Activated CD8-positive, alpha-beta T cell treated with anti-CD3 and anti-CD28 coated beads, Interleukin-2, amount 10 ng/mL, durations not matched to agents 7 days and 5 days (primary cell): Measurements from ENCODE around the gene ASPRV1. TPM values are rescaled to one million over a fixed set of nuclear protein-coding genes. Genes with fewer than 3 reads are reported as not detected.
"Not testable (repeated sequence)": the region's sequence is repeated elsewhere in the genome, so short reads cannot be mapped to it uniquely, and the experiment has no call there.

Source experiments
- ATAC-seq: fragments of 150-1000 bp; cut with Tn5 transposase; one replicate; pipeline ENCODE4 v1.10.0; 2021; ENCODE audit warnings: moderate library complexity
- CTCF ChIA-PET: fragments of 350-600 bp; sonication (Branson Sonifier 250); formaldehyde crosslinking; loops from one replicate; lab custom pipeline; 2021; ENCODE audit warnings: antibody characterized with exemption; lab: Charles Lee
- POLR2A ChIA-PET: fragments of 350-600 bp; sonication (Branson Sonifier 250); formaldehyde crosslinking; loops from one replicate; lab custom pipeline; 2021; ENCODE audit warnings: antibody characterized with exemption; lab: Charles Lee
- DNase-seq: peaks from one replicate; pipeline ENCODE4 v3.0.0-alpha.2; 2020
- H3K27ac Mint-ChIP-seq: one replicate; pipeline ENCODE4 v1.8.0; 2021; ENCODE audit warnings: mild to moderate bottlenecking, mixed read lengths
- H3K27me3 Mint-ChIP-seq: one replicate; pipeline ENCODE4 v1.8.0; 2021; ENCODE audit warnings: low read depth, mixed read lengths
- H3K36me3 Mint-ChIP-seq: one replicate; pipeline ENCODE4 v1.8.0; 2021; ENCODE audit warnings: low read depth, mixed read lengths
- H3K4me1 Mint-ChIP-seq: one replicate; pipeline ENCODE4 v1.8.0; 2021; ENCODE audit warnings: low read depth, mixed read lengths
- H3K4me3 Mint-ChIP-seq: one replicate; pipeline ENCODE4 v1.8.0; 2021; ENCODE audit warnings: mild to moderate bottlenecking, mixed read lengths
- H3K9me3 Mint-ChIP-seq: one replicate; pipeline ENCODE4 v1.8.0; 2022; ENCODE audit warnings: mixed read lengths; ENCODE audit not compliant: insufficient read depth
- total RNA-seq, 2 experiments: library from RNA; stranded (reverse); gene quantifications; one replicate each; pipeline ENCODE4 v1.2.3, GENCODE V29; 2021

ASPRV1 gene
- total RNA-seq, 2 experiments from 2014 or later: 0.74 to 0.78 TPM

DNA sequence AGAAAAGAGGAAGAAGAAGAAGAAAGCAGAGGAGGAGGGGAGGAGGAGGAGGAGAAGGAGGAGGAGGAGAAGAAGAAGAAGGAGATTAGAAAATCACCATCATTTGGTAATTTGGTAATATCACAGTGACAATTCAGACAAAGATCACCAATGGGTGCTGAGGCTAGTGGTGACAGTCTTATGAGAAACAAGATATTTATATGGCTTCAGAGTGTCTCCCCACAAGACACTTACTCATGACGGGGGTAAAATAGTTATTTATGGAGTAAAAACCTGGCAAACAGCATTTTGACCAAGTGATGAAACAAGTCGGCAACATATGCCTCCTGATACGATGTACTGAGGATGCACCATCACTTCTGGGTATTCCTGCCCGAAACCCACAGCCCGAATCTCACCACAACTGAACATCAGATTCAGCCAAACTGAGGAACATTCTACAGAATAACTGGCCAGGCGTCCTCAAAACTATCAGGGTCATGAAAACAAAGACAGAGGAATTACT is 4.9 kb downstream of the ASPRV1 start:
- no peaks in the 10 kb centered on the region for H3K36me3 Mint-ChIP-seq
- H3K4me1 Mint-ChIP-seq: peaks cover 6% of the 10 kb centered on the region
- no peaks in the 10 kb centered on the region for H3K9me3 Mint-ChIP-seq
- no peak overlapping the region for H3K4me3 Mint-ChIP-seq
- ATAC-seq: no peak
- DNase-seq: no peak
- CTCF ChIA-PET: interaction anchor here (1.2 kb wide), 1 partner anchor 187 kb away, joined by 3 read pairs; no protein-coding TSS in a partner anchor
- H3K27ac Mint-ChIP-seq: no peak overlapping the region
- H3K27me3 Mint-ChIP-seq: peaks cover 40% of the 10 kb centered on the region
- POLR2A ChIA-PET: interaction anchor here (1.2 kb wide), 1 partner anchor 42 kb away, joined by 3 read pairs; the partner anchor contains the start of gene MXD1

DNA sequence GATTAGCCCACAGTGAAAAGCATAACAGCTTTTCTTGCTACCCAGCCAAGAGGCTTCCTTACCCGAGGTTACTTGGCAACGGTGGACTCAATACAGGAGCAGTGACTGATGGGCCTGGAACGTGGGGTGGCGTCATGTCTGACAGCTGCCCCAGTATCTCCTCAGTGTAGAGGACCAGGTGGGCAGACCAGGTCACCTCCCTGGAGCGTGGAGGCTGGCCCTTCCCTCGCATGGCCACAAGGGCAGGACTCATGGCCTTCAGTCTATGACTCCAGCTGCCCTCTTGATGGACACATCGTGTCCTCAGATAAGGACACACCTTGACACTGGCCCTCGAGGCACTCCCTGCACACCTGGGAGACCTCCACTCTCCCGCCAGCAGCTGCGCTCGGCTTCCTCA is 6.4 kb downstream of the ASPRV1 start:
- peaks cover 42% of the 10 kb centered on the region for H3K27me3 Mint-ChIP-seq
- H3K4me3 Mint-ChIP-seq: no peak overlapping the region
- no peaks in the 10 kb centered on the region for H3K36me3 Mint-ChIP-seq
- ATAC-seq: no peak
- ChIA-PET POLR2A (no interaction called here), CTCF (no interaction called here)
- DNase-seq: no peak
- no peak overlapping the region for H3K27ac Mint-ChIP-seq
- H3K9me3 Mint-ChIP-seq: no peaks in the 10 kb centered on the region
- peaks cover 6% of the 10 kb centered on the region for H3K4me1 Mint-ChIP-seq

DNA sequence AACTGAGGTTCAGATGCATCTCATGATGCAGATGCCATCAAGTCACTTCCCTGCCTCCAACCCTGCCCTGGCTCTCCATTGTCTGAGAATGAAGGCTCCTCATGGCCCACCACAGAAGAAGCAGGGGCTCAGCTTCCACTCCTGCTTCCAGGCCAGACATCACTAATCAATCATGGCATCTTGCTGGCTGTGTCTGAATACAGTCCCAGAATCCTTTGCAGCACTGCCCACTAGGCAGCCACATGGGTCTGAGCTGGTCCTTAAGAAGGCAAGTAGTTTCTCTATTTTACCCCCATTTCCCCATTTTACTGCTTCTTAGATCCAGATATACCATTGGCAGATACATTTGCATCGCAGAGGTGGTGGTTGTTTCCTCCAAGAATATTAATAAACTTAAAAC is 7.3 kb downstream of the ASPRV1 start:
- ChIA-PET POLR2A (interaction anchor here (1.0 kb wide), 1 partner anchor 40 kb away, joined by 4 read pairs; no protein-coding TSS in a partner anchor), CTCF (interaction anchor here (0.6 to 1.0 kb wide), 2 partner anchors 93 to 200 kb away, joined by 3 read pairs; no protein-coding TSS in a partner anchor)
- Mint-ChIP-seq H3K4me3 (no peak overlapping the region), H3K27me3 (peaks cover 38% of the 10 kb centered on the region), H3K4me1 (peaks cover 6% of the 10 kb centered on the region), H3K27ac (no peak overlapping the region), H3K9me3 (no peaks in the 10 kb centered on the region), H3K36me3 (no peaks in the 10 kb centered on the region)
- ATAC-seq: no peak
- no peak for DNase-seq

DNA sequence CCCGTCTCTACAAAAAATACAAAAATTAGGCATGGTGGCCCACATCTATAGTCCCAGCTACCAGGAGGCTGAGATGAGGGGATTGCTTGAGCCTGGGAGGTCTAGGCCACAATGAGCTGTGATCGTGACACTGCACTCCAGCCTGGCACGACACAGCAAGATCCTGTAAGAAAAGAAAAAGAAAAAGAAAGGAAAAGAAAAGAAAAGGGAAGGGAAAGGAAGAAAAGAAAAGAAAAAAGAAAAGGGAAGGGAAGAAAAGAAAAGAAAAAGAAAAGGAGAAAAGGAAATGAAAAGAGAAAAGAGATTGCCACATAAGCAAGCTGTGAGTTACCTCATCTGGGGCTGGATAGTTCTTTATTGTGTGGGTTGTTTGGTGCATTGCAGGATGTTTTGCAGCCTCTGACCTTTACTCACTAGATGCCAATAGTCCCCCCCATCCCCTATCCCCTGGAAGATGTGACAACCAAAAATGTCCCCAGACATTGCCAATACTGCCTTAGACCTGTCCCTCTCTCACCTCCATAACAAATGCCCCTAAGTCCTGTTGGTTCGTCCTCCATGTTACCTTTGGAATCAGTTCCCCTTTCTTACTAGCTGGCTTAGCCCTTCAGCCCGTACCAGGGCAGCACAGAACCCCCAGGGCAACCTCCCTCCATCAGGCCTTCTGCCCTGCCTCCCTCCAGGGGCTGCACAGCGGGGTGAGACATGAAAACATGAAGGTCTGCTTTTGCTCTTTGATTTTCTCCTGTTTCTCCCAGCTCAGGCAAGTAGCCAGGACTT is 8.9 kb downstream of the ASPRV1 start:
- Mint-ChIP-seq H3K4me3 (no peak overlapping the region), H3K4me1 (peaks cover 3% of the 10 kb centered on the region), H3K36me3 (no peaks in the 10 kb centered on the region), H3K27ac (no peak overlapping the region), H3K9me3 (no peaks in the 10 kb centered on the region), H3K27me3 (peaks cover 33% of the 10 kb centered on the region)
- ATAC-seq (no peak), DNase-seq (no peak)
- POLR2A ChIA-PET: no interaction called here
- CTCF ChIA-PET: no interaction called here

DNA sequence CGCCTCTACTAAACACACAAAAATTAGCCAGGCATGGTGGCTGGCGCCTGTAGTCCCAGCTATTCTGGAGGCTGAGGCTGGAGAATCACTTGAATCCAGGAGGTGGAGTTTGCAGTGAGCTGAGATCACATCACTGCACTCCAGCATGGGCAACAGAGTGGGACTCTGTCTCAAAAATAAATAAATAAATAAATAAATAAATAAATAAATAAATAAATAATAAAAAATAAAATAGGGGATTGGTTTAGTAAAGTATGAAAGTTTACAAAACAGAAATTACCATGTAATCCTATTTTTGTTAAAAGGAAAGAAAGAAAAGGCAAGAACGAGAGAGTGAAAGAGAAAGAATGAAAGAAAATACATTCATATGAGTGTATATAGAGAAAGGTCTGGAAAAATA is 10.8 kb downstream of the ASPRV1 start:
- DNase-seq, H3K4me3 Mint-ChIP-seq, H3K9me3 Mint-ChIP-seq, H3K27ac Mint-ChIP-seq, CTCF ChIA-PET, POLR2A ChIA-PET, H3K36me3 Mint-ChIP-seq, ATAC-seq: not testable (repeated sequence)
- Mint-ChIP-seq H3K4me1 (peaks cover 22% of the 10 kb centered on the region), H3K27me3 (peaks cover 15% of the 10 kb centered on the region)

DNA sequence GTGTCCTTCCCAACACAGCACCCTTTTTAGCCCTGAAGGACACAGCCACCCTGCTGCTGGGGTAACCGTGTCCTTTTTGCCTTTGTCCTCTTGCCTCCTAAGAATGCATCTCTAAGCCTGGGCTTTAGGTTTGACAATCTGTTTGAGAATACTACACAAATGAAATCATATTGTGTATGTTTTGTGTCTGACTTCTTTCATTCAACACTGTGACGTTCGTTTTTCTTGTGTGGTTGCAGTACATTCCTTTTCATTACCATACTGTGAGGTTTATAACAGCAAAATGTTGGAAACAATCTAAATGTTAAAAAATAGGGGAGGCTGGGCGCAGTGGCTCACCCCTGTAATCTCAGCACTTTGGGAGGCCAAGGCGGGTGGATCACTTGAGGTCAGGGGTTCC is 11.2 kb downstream of the ASPRV1 start:
- H3K4me1 Mint-ChIP-seq: peaks cover 26% of the 10 kb centered on the region
- ATAC-seq: no peak
- H3K27me3 Mint-ChIP-seq: peaks cover 10% of the 10 kb centered on the region
- H3K4me3 Mint-ChIP-seq: no peak overlapping the region
- CTCF ChIA-PET: no interaction called here
- no peaks in the 10 kb centered on the region for H3K9me3 Mint-ChIP-seq
- no peak overlapping the region for H3K27ac Mint-ChIP-seq
- POLR2A ChIA-PET: no interaction called here
- no peak for DNase-seq
- peaks cover 2% of the 10 kb centered on the region for H3K36me3 Mint-ChIP-seq

DNA sequence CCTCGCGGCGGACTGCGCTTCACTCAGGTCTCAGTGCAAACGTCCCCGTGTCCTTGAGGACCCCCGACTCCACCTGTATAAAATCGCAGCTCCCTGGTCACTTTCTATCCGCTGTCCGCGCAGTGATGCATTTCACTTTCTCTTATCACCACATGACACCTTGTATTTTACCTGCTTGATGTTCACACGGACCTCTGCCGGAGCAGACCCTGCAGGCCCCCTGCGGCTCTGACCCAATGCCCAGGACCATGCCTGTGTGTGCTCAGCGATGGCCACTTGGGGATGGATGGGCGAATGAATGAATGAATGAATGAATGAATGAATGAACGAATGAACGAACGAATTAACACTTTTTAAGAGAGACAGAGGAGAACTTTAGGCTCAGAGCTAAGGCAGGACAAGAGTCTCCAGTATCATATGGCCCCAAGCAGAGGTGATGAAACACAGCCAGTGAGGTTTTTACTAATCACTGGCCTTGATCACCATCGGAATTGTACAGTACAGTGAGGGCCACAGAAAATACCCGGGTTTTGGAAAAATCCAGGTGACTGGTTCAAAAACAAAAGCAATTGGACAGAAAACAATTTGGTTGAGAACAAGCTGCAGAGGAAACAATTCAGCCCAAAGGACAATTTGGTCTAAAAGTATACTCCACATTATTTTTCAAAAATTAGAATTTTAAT is 12.3 kb downstream of the ASPRV1 start:
- CTCF ChIA-PET: interaction anchor here (1.0 kb wide), 1 partner anchor 14 kb away, joined by 3 read pairs; no protein-coding TSS in a partner anchor
- Mint-ChIP-seq H3K4me3 (no peak overlapping the region), H3K27ac (no peak overlapping the region), H3K4me1 (peaks cover 26% of the 10 kb centered on the region), H3K27me3 (peaks cover 5% of the 10 kb centered on the region), H3K9me3 (no peaks in the 10 kb centered on the region), H3K36me3 (peaks cover 2% of the 10 kb centered on the region)
- DNase-seq (no peak), ATAC-seq (no peak)
- POLR2A ChIA-PET: interaction anchor here (0.6 kb wide), 1 partner anchor 133 kb away, joined by 3 read pairs; no protein-coding TSS in a partner anchor

DNA sequence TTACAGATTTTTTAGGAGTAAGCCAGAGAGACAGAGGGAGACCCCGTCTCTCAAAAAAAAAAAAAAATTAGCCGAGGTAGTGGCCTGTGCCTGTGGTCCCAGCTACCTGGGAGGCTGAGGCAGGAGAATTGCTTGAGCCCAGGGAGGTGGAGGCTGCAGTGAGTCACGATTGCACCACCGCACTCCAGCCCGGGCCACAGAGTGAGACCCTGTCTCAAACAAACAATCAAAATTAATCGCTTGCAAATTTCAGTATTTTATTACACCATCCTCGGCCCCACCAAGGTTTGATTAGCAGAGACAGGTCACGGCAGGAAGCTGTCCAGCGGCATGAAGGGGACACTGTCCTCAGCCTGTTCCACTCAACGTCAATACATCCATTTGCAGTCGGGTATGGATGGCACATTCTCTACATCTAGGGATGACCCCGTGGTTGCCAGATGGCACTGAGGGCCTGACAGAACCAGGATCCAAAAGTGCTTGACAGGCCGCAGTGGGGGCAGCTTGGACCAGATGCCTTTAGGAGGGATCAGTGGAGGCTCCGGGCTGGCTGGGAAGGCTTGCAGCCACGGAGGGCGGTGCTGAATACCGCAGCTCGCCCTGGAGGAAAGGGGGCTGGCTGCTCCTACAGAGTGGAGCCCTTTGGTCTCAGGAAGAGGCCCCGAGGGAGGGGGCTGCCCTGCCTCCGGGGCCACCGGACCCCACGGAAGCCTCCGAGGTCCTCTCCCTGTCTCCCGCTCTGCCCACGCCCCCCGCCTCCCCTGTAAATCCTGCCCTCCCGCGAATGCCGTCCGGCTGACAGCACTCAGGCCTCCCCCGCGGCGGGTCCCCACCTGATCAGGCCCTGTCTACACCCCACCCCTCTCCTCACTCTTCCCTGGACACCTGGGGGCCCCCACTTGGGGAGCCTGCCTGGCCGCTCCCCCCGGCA is 13.1 kb downstream of the ASPRV1 start:
- no peak overlapping the region for H3K4me3 Mint-ChIP-seq
- CTCF ChIA-PET: interaction anchor here (1.0 kb wide), 1 partner anchor 13 kb away, joined by 3 read pairs; no protein-coding TSS in a partner anchor
- no peaks in the 10 kb centered on the region for H3K9me3 Mint-ChIP-seq
- POLR2A ChIA-PET: interaction anchor here (0.6 kb wide), 1 partner anchor 134 kb away, joined by 3 read pairs; no protein-coding TSS in a partner anchor
- H3K27ac Mint-ChIP-seq: no peak overlapping the region
- peaks cover 27% of the 10 kb centered on the region for H3K4me1 Mint-ChIP-seq
- no peak for DNase-seq
- no peak for ATAC-seq
- peaks cover 5% of the 10 kb centered on the region for H3K27me3 Mint-ChIP-seq
- peaks cover 5% of the 10 kb centered on the region for H3K36me3 Mint-ChIP-seq

DNA sequence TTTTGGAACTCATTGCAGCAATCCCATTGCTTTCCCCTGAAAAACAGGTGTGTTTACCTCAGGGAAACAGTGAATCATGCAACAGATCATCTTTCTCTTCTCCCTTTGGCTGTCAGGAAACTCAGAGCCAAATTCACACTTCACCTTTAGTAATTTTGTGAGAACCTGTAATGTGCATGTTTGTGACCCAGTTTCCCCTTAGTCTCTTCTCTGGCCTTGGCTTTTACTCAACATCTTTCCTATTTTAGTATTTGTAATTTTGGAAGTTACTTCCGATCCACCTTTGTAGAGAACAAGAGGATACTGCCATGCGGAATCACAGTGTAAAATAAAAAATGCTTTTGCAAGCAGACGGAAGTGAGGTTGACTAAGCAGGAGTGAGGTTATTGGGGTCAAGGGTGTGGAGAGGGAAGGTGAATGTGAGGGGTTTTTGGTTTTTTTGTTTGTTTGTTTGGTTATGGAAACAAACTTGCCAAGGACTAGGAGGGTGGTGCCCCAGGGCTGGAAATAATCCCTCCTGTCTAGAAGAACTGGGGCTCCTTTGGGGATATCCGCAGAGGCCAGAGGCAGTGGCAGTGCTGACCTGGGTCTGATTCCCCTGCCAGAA is 14.0 kb downstream of the ASPRV1 start:
- ChIA-PET POLR2A (interaction anchor here (0.6 to 3.9 kb wide), 4 partner anchors 33 to 346 kb away, joined by 3 to 28 read pairs (median 4); partner anchors contain the start of genes C2orf42, MXD1 and SNRPG), CTCF (interaction anchor here (1.0 to 1.4 kb wide), 2 partner anchors 33 to 244 kb away, joined by 3 read pairs; partner anchors contain the start of genes C2orf42 and MXD1)
- Mint-ChIP-seq H3K9me3 (no peaks in the 10 kb centered on the region), H3K4me1 (peaks cover 30% of the 10 kb centered on the region), H3K4me3 (no peak overlapping the region), H3K36me3 (peaks cover 10% of the 10 kb centered on the region), H3K27me3 (peaks cover 2% of the 10 kb centered on the region), H3K27ac (peak overlapping the region; percentile 87)
- ATAC-seq: no peak
- DNase-seq: no peak
